ENCODE data around the gene TREM1. TPM values are rescaled to one million over a fixed set of nuclear protein-coding genes. Genes with fewer than 3 reads are reported as not detected.

The TREM1 gene
- total and polyA plus RNA-seq, 2 donors (not counting 3 experiments of a cell fraction or from before 2014, with no cell fraction given): not detected

GRCh38 chr6:41269716-41270115 lies 16.8 kb downstream of the TREM1 start:
- CTCF ChIA-PET: interaction anchor here (1.5 kb wide), 1 partner anchor 9 kb away, joined by 6 read pairs; no protein-coding TSS in a partner anchor
- FAIRE-seq: no peak
- DNase-seq (ENCODE audit: low read depth, low spot score): no peak
- Histone ChIP-seq H3K27ac (ENCODE audit: insufficient read depth, low read depth, low read length) (no peak overlapping the region), H3K79me2 (ENCODE audit: control insufficient read depth, insufficient read depth, low read length) (no peaks in the 10 kb centered on the region), H3K9me1 (replicated peaks; ENCODE audit: control insufficient read depth, extremely low read depth, insufficient read depth, low read length) (no peaks in the 10 kb centered on the region), H3K4me1 (ENCODE audit: control insufficient read depth, extremely low read depth, insufficient read depth, low read length) (no peaks in the 10 kb centered on the region), H3K9ac (replicated peaks; ENCODE audit: extremely low read depth, insufficient read depth, low read length) (no peak overlapping the region), H3K4me2 (ENCODE audit: insufficient read depth, low read length) (no peak overlapping the region), H2AFZ (ENCODE audit: low read depth, low read length) (no peak overlapping the region), H3K4me3 (replicated peaks in 1 of 3; ENCODE audit: insufficient read depth in 1 of 3, low read depth in 1 of 3, low read length in 3 of 3) (no peak overlapping the region), H3K9me3 (replicated peaks; ENCODE audit: control insufficient read depth, insufficient read depth, low read length) (no peaks in the 10 kb centered on the region), H3K27me3 (ENCODE audit: control insufficient read depth in 2 of 2, insufficient read depth in 2 of 2, low read length in 2 of 2) (no peaks in the 10 kb centered on the region), H3K36me3 (ENCODE audit: control insufficient read depth in 2 of 2, extremely low read depth in 1 of 2, insufficient read depth in 2 of 2, low read length in 2 of 2) (no peaks in the 10 kb centered on the region), H4K20me1 (replicated peaks; ENCODE audit: control insufficient read depth, extremely low read depth, insufficient read depth, low read length) (no peaks in the 10 kb centered on the region)
- no TSS peak for BruUV-seq (replicated peaks)
- POLR2A ChIA-PET: no interaction called here
- dilution Hi-C loops (cut with MboI; ENCODE audit: extremely low pct_ligation_motif_present, low sequenced_read_pairs): no loop called here
- intact Hi-C loops (cut with micrococcal nuclease): no loop called here
- no peak for TF ChIP-seq POLR2A (IDR thresholded peaks at IDR 0.05; ENCODE audit: low read depth, low read length)
- no peak for TF ChIP-seq EZH2 (IDR thresholded peaks at IDR 0.05; ENCODE audit: borderline replicate concordance, low read depth, low read length, severe bottlenecking)
- no peak for TF ChIP-seq CTCF (IDR thresholded peaks at IDR 0.05; ENCODE audit: extremely low read depth in 1 of 2, insufficient read depth in 1 of 2, low read depth in 1 of 2, low read length in 2 of 2)
- no peak for TF ChIP-seq JUN (IDR thresholded peaks at IDR 0.05; ENCODE audit: borderline replicate concordance, insufficient read depth, insufficient read length, low read depth)
- no peak for TF ChIP-seq FOS (IDR thresholded peaks at IDR 0.05; ENCODE audit: borderline replicate concordance, insufficient read depth, low read length)
- no peak for TF ChIP-seq GATA2 (IDR thresholded peaks at IDR 0.05; ENCODE audit: insufficient read depth, insufficient read length, low read depth, low read length)
- no peak for TF ChIP-seq POLR2AphosphoS5 (IDR thresholded peaks at IDR 0.05; ENCODE audit: insufficient read depth, low read depth, low read length)

Measured in endothelial cell of umbilical vein (primary cell).